Erythroblast (primary cell): ENCODE results near the gene HSF2BP.

Experiments used
- GATA1 ChIP-seq: IDR thresholded peaks from 2 replicates; pipeline ENCODE4 v1.6.1; 2011; ENCODE audit warnings: low read depth, mild to moderate bottlenecking, control low read depth, low read length, moderate library complexity
- POLR2A ChIP-seq: IDR thresholded peaks from 2 replicates; pipeline ENCODE4 v1.6.1; 2011; ENCODE audit warnings: mild to moderate bottlenecking, low read length

DNA sequence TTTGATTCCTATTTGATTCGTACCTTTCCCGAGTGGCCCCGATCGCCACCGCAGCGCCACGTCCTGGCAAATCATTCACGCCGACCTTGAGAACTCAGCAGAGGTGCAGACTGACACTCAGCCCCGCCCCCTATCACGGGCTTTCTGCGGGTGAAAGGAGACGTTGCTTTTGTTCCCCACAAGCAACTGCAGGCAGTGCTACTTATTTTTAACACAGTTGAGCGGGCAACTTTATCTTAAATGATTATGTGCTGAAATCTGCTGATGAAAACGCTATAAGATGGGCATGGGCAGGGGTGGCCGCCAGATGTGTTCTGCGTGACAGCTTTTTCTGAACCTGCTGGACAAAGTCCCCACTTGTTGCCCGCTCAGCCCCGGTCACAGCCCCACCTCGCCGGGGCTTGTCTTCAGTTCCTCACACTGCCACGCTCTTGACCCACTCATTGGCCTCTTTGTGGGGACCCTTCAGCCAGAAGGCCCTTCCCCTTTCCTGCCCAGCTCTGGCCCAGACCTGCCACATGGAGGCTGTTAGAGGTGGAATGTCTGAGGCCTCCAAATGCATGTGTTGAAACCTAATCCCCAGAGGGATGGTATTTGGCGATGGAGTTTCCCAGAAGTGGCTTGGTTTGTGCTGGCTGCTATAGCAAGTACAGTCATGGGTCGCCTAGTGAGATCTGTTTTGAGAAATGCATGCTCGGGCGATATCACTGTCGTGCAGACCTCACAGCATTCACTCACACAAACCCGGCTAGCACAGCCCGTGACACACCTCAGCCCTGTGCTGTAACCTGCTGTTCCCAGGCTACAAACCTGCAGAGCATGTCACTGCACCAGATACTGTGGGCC is 44.0 kb upstream of the HSF2BP start:
- TF ChIP-seq POLR2A, result no peak
- TF ChIP-seq GATA1, result no peak
